DMS153 (cell line): ENCODE data around the gene NYNRIN.
"Not testable (repeated sequence)": the region's sequence is repeated elsewhere in the genome, so short reads cannot be mapped to it uniquely, and the experiment has no call there.

Experiments
- DNase-seq: peaks from one replicate; lab custom pipeline; 2025; lab: John Stamatoyannopoulos, UW

NYNRIN gene

GRCh38 chr14:24369907-24370687, 28.7 kb upstream of the NYNRIN start:
- DNase-seq: no peak

- no peak for DNase-seq
These were observed 28.1 kb upstream of the NYNRIN start for GRCh38 chr14:24370748-24371147.

- not testable (repeated sequence) for DNase-seq
These were observed 27.2 kb upstream of the NYNRIN start for GRCh38 chr14:24371605-24372004.

GRCh38 chr14:24372701-24373416, 25.9 kb upstream of the NYNRIN start:
- DNase-seq: peak; percentile 68

GRCh38 chr14:24376448-24377070, 22.2 kb upstream of the NYNRIN start:
- peak; percentile 11 for DNase-seq

GRCh38 chr14:24377126-24377525, 21.7 kb upstream of the NYNRIN start:
- no peak for DNase-seq

GRCh38 chr14:24377657-24378056, 21.1 kb upstream of the NYNRIN start:
- peak; percentile 74 for DNase-seq

GRCh38 chr14:24378327-24378726, 20.5 kb upstream of the NYNRIN start:
- DNase-seq: no peak

GRCh38 chr14:24378981-24379906, 19.6 kb upstream of the NYNRIN start:
- peak; percentile 3 for DNase-seq

GRCh38 chr14:24379907-24380730, 18.7 kb upstream of the NYNRIN start:
- DNase-seq: no peak

- no peak for DNase-seq
These were observed 17.3 kb upstream of the NYNRIN start for GRCh38 chr14:24381363-24382063.

- DNase-seq: no peak
These were observed 16.8 kb upstream of the NYNRIN start for GRCh38 chr14:24382064-24382371.

GRCh38 chr14:24384169-24384568, 14.6 kb upstream of the NYNRIN start:
- no peak for DNase-seq

- no peak for DNase-seq
These were observed 13.3 kb upstream of the NYNRIN start for GRCh38 chr14:24385524-24385923.

GRCh38 chr14:24387009-24387345, 11.8 kb upstream of the NYNRIN start:
- DNase-seq: no peak

- DNase-seq: not testable (repeated sequence)
These were observed 11.2 kb upstream of the NYNRIN start for GRCh38 chr14:24387579-24387978.

- no peak for DNase-seq
These were observed 10.2 kb upstream of the NYNRIN start for GRCh38 chr14:24388474-24389179.

- DNase-seq: no peak
These were observed 9.5 kb upstream of the NYNRIN start for GRCh38 chr14:24389226-24389848.

GRCh38 chr14:24390701-24391468, 7.9 kb upstream of the NYNRIN start:
- no peak for DNase-seq
